ENCODE results near the gene USP21.
A peak's percentile ranks its signal among the peaks of the same experiment; 100 is the strongest.

USP21 gene

GRCh38 chr1:161117759-161118581, 41.3 kb upstream of the USP21 start, which contains the start of the genes NIT1 and PFDN2:
Gene NIT1, plus strand, starts transcription at chr1:161118105. Its CDS starts 72 bp downstream, at chr1:161118177.
Gene PFDN2, minus strand, starts transcription at chr1:161118037. Its CDS starts 11 bp downstream, at chr1:161118026.
- DNase-seq (ENCODE audit: low read depth) = peak; percentile 77
- peak within 1 kb of the TSS; percentile 100 for H3K4me3 ChIP-seq (ENCODE audit: low read length)
- no peak for TF ChIP-seq CTCF (conservative IDR thresholded peaks at IDR 0.05; ENCODE audit: low read length)

- peak; percentile 54 for TF ChIP-seq CTCF (conservative IDR thresholded peaks at IDR 0.05; ENCODE audit: low read length)
- peak overlapping the region; percentile 100 for H3K4me3 ChIP-seq (ENCODE audit: low read length)
- DNase-seq (ENCODE audit: low read depth) = peak; percentile 69
Observed at GRCh38 chr1:161119092-161119903, 40.0 kb upstream of the USP21 start.

- TF ChIP-seq CTCF (conservative IDR thresholded peaks at IDR 0.05; ENCODE audit: low read length) = no peak
- no peak overlapping the region for H3K4me3 ChIP-seq (ENCODE audit: low read length)
- no peak for DNase-seq (ENCODE audit: low read depth)
Observed at GRCh38 chr1:161121042-161121650, 38.2 kb upstream of the USP21 start.

GRCh38 chr1:161121834-161122233, 37.5 kb upstream of the USP21 start:
- no peak overlapping the region for H3K4me3 ChIP-seq (ENCODE audit: low read length)
- no peak for TF ChIP-seq CTCF (conservative IDR thresholded peaks at IDR 0.05; ENCODE audit: low read length)
- no peak for DNase-seq (ENCODE audit: low read depth)

GRCh38 chr1:161122967-161123366, 36.3 kb upstream of the USP21 start:
- DNase-seq (ENCODE audit: low read depth) = no peak
- H3K4me3 ChIP-seq (ENCODE audit: low read length) = no peak overlapping the region
- no peak for TF ChIP-seq CTCF (conservative IDR thresholded peaks at IDR 0.05; ENCODE audit: low read length)

- no peak for DNase-seq (ENCODE audit: low read depth)
- H3K4me3 ChIP-seq (ENCODE audit: low read length) = no peak overlapping the region
- no peak for TF ChIP-seq CTCF (conservative IDR thresholded peaks at IDR 0.05; ENCODE audit: low read length)
Observed at GRCh38 chr1:161127649-161128048, 31.7 kb upstream of the USP21 start.

Measured in AG10803 (cell line).